Endometrial microvascular endothelial cells (primary cell): ENCODE measurements around the gene RABGEF1. TPM values are rescaled to one million over a fixed set of nuclear protein-coding genes. Genes with fewer than 3 reads are reported as not detected.
"Not testable (repeated sequence)": the region's sequence is repeated elsewhere in the genome, so short reads cannot be mapped to it uniquely, and the experiment has no call there.

Experiments used
- in situ Hi-C: cut with HindIII; loops from 2 replicates; pipeline ENCODE4 v1.10.0; 2017; ENCODE audit warnings: low sequenced_read_pairs, low pct_unique_long_range_greater_than_20kb; ENCODE audit errors: inconsistent ontology term
- total RNA-seq: library from RNA; depleted of rRNA; stranded (reverse); fragments of >200 nt; gene quantifications from one replicate; pipeline ENCODE4 v1.2.3, GENCODE V29; 2015; ENCODE audit errors: inconsistent ontology term

RABGEF1 gene
- total RNA-seq, 1 donor from 2014 or later = 16.0 TPM

DNA sequence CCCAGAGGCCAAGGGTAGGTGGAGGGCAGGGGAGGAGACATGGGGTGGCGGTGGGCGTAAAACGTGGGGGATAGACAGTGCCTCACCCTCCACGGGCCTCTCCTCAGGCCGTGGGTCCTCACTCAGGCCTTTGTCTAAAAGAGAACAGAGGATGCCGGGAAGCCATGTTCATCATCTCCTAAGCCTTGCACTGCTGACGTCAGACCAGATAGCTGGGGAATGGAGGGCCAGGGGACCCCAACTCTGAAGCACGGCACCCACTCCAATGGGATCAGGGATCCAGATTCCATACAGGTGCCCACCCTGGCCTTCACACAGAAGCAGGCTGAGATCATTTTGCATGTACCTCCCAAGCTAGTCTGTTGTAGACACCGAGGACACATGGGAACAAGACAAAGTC is 97.1 kb downstream of the RABGEF1 start:
- in situ Hi-C loops = no loop called here

DNA sequence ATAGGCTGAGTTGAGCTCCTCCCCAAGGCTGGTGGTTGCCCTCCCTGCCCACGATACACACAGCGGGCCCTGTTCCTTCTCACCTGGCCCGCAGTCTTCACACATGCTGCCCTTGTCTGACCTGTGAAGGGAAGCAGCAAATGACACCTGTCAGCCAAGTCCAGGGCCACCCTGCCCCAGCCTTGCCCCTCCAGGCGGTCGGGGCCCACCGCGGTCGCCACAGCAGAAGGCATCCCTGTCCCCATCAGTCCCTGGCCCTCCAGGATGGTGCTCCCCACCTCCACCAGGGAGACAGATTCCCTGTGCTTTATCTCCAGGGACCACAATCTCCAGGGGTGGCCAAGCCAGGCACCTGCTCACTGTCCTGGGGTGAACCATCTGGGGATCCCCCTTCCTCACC is 99.3 kb downstream of the RABGEF1 start:
- in situ Hi-C loops = no loop called here

DNA sequence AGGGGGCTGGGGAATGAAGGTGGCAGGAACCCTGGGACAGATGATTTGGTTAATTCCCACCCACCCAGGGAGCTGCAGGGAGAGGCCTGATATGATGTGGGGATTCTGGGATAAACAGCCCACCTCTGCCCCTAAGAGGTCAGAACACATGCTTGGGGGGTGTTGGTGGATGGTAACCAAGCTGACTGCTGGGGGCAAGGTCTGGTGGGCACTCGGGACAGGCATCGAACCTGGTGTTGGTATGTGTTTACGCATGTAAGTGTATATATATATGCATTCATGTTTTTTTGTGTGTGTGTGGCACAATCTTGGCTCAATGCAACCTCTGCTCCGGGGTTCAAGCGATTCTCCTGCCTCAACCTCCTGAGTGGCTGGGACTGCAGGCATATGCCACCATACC is 99.8 kb downstream of the RABGEF1 start:
- in situ Hi-C loops = no loop called here

DNA sequence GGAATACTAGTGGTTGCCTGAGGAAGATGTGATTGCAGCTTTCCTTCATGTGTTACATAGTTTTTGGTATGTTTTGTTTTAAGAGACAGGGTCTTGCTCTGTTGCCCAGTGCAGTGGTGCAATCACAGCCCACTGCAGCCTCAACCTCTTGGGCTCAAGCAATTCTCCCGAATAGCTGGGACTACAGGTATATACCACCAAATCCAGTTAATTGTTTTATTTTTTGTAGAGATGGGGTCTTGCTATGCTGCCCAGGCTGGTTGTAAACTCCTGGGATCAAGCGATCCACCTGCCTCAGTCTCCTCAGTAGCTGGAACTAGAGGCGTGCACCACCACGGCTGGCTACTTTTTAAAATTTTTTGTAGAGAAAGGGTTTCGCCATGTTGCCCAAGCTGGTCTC is 101.4 kb downstream of the RABGEF1 start:
- in situ Hi-C loops = no loop called here

DNA sequence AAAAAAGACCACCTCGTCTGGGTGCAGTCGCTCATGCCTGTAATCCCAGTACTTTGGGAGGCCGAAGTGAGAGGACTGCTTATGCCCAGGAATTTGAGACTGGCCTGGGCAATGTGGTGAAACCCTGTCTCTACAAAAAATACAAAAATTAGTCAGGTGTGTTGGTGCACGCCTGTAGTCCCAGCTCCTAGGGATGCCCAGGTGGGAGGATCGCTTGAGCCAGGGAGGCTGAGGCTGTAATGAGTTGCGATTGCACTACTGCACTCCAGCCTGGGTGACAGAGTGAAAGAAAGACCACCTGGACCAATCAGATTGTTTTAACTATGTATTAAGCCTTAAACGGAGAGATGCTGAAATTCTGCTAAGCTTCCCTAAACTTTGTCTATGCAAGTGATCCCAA is 103.0 kb downstream of the RABGEF1 start:
- in situ Hi-C loops = not testable (repeated sequence)

DNA sequence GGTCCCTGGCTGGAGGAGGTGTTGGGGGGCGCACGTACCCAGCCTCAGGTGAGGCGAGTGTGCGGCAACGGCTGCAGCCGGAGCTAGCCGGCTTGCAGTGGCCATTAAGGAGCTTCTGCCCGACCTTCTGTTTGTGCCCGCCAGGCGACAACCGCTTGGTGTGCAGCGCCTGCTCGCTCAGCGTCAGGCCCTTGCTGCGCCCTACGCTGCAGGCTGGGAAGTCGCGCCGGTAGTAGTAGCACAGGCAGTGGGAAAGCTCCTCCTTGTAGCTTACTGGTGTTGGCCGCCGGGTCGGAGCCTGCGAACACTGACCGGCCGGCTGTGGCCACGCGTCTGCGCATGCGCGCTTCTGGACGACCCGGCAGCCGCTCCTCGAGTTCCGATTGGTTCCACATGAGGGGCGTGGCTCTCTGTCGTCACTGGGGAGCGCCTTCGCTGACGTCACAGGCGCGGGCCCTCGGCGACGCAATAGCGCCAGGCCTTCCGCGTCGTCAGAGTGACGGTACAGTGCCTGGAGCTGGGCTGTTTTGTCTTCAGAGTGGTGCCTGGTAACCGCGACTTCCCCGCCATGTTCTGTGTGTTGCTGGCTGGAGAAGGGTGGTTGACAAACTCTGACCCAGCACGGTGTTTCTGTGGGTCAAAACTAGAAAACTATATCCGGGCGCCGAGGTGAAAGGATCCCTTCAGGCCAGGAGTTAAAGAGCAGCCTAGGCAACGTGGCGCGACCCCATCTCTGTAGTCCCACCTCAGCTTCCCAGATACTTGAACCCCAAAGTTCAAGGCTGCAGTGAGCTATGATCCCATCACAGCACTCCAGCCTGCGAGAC is 104.2 kb downstream of the RABGEF1 start:
- in situ Hi-C loops = no loop called here

DNA sequence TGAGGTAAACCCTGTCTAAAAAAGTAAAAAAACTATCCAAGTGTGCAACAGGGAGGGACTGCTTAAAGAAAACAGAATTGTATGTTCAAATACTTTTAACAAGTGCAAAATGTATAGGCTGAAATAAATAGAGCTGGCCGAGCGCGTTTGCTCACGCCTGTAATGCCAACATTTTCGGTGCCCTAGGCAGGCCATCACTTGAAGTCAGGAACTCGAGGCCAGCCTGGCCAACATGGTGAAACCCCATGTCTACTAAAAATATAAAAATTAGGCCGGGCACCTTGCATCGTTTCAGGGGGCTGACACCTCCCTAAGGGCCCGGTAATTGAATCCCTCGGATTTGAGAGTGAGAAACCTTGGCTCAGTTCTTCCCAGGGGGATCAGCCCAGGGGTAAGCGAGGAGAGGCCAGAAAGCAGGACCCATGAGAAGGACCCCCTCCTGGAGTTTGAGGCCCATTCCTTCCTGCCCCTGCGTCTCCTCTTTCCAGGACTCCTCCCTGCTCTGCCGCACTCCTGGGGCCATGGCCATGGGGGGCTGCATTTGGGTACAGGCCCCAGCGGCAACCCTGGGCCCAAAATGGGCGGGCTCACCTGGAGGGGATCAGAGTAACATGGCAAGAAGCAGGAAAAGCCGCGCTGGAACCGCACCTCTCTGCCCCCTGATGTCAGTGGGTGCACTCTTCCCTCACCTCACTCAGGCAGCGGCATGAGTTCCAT is 105.0 kb downstream of the RABGEF1 start:
- in situ Hi-C loops = no loop called here

DNA sequence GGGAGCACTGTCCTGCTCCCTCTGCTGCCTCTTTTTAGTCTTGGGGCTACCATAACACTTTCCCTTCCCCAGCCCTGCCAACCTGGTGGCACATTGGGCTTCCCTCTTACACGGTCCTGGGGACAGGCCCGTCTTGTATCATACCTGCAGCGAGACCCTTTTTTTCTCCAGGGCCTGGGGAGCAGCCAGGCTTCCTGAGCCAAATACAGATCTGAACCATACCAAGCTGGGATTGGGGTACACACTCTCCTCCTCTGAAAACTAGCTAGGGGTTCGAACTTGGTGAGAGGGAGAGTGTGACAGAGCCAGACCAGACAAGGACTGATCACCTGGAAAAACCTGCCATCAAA is 105.5 kb downstream of the RABGEF1 start:
- in situ Hi-C loops = not testable (repeated sequence)

DNA sequence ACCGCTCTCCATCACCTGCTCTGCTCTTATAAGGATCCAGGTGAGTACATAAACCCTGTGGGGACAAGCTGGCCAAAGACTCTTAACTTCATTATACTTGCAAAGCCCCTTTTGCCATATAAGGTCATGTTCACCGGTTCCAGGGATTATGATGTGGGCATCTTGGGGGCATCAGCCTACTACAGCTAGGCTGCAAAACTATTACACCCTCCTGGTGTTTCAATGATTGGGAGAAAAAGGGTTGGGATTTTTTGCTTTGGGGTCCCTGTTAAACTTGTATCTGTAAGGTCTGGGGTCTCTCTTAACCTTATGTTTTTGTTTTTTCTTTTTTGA is 107.0 kb downstream of the RABGEF1 start:
- in situ Hi-C loops = not testable (repeated sequence)

DNA sequence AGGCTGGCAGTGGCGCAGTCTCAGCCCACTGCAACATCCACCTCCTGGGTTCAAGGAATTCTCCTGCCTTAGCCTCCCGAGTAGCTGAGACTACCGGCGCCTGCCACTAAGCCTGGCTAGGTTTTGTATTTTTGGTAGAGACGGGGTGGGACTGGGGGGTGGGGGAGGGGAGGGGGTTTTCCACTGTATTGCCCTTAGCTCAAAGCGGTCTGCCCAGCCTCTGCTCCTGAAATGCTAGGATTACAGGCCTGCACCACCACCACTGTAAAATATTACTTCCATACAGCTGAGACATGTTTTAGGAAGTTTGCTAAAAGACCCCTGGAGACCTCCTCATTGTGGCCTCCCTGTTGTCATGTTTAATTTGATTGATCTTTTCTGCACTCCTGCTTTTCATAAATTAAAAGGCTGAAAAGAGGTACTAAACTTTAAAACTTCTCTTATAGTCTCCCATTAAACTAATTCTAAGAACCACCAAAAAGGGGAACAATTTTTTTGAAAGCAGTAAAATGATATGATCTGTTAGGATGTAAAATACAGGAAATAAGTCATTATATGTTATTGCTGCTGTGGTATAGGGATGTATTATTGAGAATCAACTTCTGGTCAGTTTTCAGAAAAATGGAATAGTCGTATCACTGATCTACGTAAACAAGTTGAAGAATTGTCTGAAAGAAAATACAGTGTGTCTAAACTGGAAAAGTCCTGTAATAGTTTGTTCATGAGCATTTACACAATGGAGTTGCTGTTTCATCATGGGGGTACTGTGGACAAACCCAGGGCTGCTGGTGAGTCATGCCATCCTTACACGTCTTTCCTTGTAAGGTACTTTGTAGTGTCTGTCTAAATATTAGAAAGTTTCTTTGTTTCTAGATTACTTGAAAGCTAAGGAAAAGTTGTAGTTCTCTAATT is 107.6 kb downstream of the RABGEF1 start:
- in situ Hi-C loops = no loop called here

DNA sequence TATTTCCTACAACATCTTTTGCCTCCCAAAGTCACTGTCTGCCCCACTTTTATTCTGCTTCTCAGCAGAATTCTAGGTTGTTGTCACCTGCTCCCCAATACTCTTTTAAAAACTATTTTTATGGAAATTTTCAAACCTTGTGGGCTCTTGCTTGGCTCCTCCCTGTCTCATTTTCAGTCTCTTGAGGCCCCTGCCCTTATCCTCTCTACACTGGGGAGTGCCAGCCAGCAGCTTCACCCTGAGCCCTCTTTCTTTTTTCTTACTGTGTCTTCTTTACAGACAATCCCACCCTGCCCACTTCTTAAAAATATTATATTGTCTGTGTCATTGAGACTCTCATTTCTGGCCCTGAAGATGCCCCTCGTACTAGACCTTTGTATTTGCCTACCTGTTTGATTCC is 118.8 kb downstream of the RABGEF1 start:
- in situ Hi-C loops = no loop called here

DNA sequence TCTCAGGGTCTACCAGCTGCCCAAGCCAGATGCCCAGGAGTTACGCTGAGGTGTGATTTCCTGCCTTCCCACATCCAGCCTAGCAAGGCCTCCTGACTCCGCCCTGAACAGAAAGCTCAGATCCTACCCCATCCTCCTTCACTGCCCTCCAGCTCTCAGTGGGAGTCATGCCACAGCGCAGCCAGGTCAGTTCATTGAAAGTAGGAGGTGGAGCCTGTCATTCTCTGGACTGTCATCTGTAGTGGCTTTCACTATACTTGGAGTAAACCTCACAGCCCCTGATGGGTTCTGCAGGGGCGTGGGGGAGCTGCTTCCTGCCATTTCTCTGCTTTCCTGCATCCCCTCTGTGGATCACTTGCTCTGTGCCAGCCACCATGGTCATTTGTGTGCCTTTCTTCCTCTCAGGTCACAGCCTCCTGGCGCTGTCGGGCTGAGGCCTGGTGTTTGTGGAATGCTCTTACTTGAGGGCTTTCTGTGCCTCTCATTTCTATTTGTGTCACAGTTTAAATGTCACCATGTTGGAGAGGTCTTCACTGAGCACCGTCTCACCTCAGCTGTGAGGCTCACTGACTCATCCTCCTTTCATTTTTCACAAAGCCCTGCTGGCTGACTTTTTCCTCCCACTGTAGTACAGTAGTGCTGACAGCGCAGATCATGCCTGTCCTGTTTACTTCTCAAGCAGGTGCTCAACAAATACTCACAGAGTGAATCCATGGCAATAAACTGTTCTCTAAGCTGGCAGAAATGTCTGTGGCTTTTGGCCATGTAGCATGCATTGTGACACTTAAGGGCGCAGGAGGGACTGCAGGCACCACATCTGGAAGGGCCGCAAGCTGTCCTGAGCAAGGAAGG is 119.5 kb downstream of the RABGEF1 start:
- in situ Hi-C loops = no loop called here

DNA sequence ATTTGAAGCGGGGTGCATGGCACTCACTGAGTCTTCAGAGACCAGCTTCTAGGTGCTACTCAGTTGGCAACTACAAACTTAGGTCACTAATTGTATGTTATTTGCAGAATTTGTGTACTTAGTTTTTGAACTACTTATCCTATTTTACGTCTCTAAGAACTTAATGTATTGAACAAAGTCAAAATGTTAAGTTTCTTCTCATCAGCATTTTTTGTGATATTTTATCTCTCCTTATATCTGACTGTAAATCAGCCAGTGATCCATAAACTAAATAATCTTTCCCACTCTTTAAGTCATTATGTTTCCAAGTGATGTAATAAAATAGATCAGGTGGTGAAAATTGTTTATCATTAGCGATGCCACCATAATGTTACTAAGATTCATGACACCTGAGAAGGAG is 120.2 kb downstream of the RABGEF1 start:
- in situ Hi-C loops = no loop called here

Other genes with a start within 250 kb of the RABGEF1 start
- gene KCTD7, start 111.9 kb upstream of the RABGEF1 start, total RNA-seq = 11.3 TPM
- 102 TPM for gene TMEM248, start 180.5 kb downstream of the RABGEF1 start, total RNA-seq